KMS-11 (cell line): ENCODE data around the gene ZRANB3.

Experiments used
- H2AFZ ChIP-seq: fragments of 200-600 bp; sonication (generic); 2 replicates; pipeline ENCODE4 v1.6.1; 2016; ENCODE audit warnings: antibody characterized with exemption, mixed run types, low read depth
- H3K27ac ChIP-seq: fragments of 200-600 bp; sonication (generic); 2 replicates; pipeline ENCODE4 v1.6.1; 2016; ENCODE audit warnings: mild to moderate bottlenecking, mixed run types
- H3K27me3 ChIP-seq: fragments of 200-600 bp; sonication (generic); 2 replicates; pipeline ENCODE4 v1.6.1; 2017; ENCODE audit warnings: mild to moderate bottlenecking, low read depth, mixed run types, moderate library complexity; ENCODE audit not compliant: insufficient read depth
- H3K36me3 ChIP-seq: fragments of 200-600 bp; sonication (generic); 2 replicates; pipeline ENCODE4 v1.6.1; 2017; ENCODE audit warnings: mild to moderate bottlenecking, mixed run types; ENCODE audit not compliant: insufficient read depth
- H3K4me1 ChIP-seq: fragments of 200-600 bp; sonication (generic); 2 replicates; pipeline ENCODE4 v1.6.1; 2016; ENCODE audit warnings: mild to moderate bottlenecking, low read depth, mixed run types; ENCODE audit not compliant: poor library complexity, severe bottlenecking
- H3K4me2 ChIP-seq: fragments of 200-600 bp; sonication (generic); 2 replicates; pipeline ENCODE4 v1.7.0; 2016; ENCODE audit warnings: mild to moderate bottlenecking, mixed run types
- H3K4me3 ChIP-seq: fragments of 200-600 bp; sonication (generic); IDR thresholded peaks from 2 replicates; pipeline ENCODE4 v1.6.1; 2017; ENCODE audit warnings: low read depth, low read length, mixed read lengths; ENCODE audit not compliant: insufficient read depth
- H3K79me2 ChIP-seq: fragments of 200-600 bp; sonication (generic); 2 replicates; pipeline ENCODE4 v1.6.1; 2016; ENCODE audit warnings: low read depth, mixed run types; ENCODE audit not compliant: insufficient read depth
- H3K9ac ChIP-seq: fragments of 200-600 bp; sonication (generic); 2 replicates; pipeline ENCODE4 v1.6.1; 2016; ENCODE audit warnings: mild to moderate bottlenecking, mixed run types
- H4K20me1 ChIP-seq: fragments of 200-600 bp; sonication (generic); 2 replicates; pipeline ENCODE4 v1.6.1; 2016; ENCODE audit warnings: mild to moderate bottlenecking, mixed run types; ENCODE audit not compliant: insufficient read depth
- CTCF ChIP-seq: fragments of 200-600 bp; sonication (generic); conservative IDR thresholded peaks from 2 replicates; pipeline ENCODE4 v1.6.1; 2017; ENCODE audit warnings: low read depth, mild to moderate bottlenecking, antibody characterized with exemption, low read length, moderate library complexity, mixed read lengths

The ZRANB3 gene

GRCh38 chr2:135311962-135312361 is 219.1 kb downstream of the ZRANB3 start:
- H3K27ac ChIP-seq, result no peak overlapping the region
- TF ChIP-seq CTCF, result no peak

GRCh38 chr2:135311268-135311667 is 219.8 kb downstream of the ZRANB3 start:
- Histone ChIP-seq H3K36me3 (no peaks in the 10 kb centered on the region), H3K79me2 (no peaks in the 10 kb centered on the region), H2AFZ (no peak overlapping the region), H3K4me1 (no peaks in the 10 kb centered on the region), H4K20me1 (no peaks in the 10 kb centered on the region), H3K9ac (no peak overlapping the region), H3K4me2 (no peak overlapping the region), H3K4me3 (no peak overlapping the region), H3K27ac (no peak overlapping the region), H3K27me3 (no peaks in the 10 kb centered on the region)
- TF ChIP-seq CTCF, result no peak

More at GRCh38 chr2:135311962-135312361, 219.1 kb downstream of the ZRANB3 start:
- Histone ChIP-seq H3K79me2 (no peaks in the 10 kb centered on the region), H3K4me2 (no peak overlapping the region), H3K4me1 (no peaks in the 10 kb centered on the region), H2AFZ (no peak overlapping the region), H3K9ac (no peak overlapping the region), H4K20me1 (no peaks in the 10 kb centered on the region), H3K36me3 (no peaks in the 10 kb centered on the region), H3K4me3 (no peak overlapping the region), H3K27me3 (no peaks in the 10 kb centered on the region)

- no peak overlapping the region for H3K9ac ChIP-seq
- H4K20me1 ChIP-seq, result no peaks in the 10 kb centered on the region
- TF ChIP-seq CTCF, result no peak
- no peak overlapping the region for H3K4me2 ChIP-seq
- no peaks in the 10 kb centered on the region for H3K4me1 ChIP-seq
- H2AFZ ChIP-seq, result no peak overlapping the region
- no peak overlapping the region for H3K4me3 ChIP-seq
- no peak overlapping the region for H3K27ac ChIP-seq
- H3K79me2 ChIP-seq, result no peaks in the 10 kb centered on the region
- H3K36me3 ChIP-seq, result no peaks in the 10 kb centered on the region
- no peaks in the 10 kb centered on the region for H3K27me3 ChIP-seq
Observed at GRCh38 chr2:135304694-135305093, 226.3 kb downstream of the ZRANB3 start.

GRCh38 chr2:135299658-135300244 is 231.3 kb downstream of the ZRANB3 start:
- no peaks in the 10 kb centered on the region for H3K27me3 ChIP-seq
- H3K27ac ChIP-seq, result no peak overlapping the region
- no peak overlapping the region for H3K4me2 ChIP-seq
- no peaks in the 10 kb centered on the region for H4K20me1 ChIP-seq
- H3K9ac ChIP-seq, result no peak overlapping the region
- H3K79me2 ChIP-seq, result no peaks in the 10 kb centered on the region
- no peak overlapping the region for H2AFZ ChIP-seq
- no peak for TF ChIP-seq CTCF
- H3K4me3 ChIP-seq, result no peak overlapping the region
- H3K36me3 ChIP-seq, result no peaks in the 10 kb centered on the region
- H3K4me1 ChIP-seq, result no peaks in the 10 kb centered on the region
